Central memory CD4-positive, alpha-beta T cell (primary cell): ENCODE data around the gene LMF1.
A peak's percentile ranks its signal among the peaks of the same experiment; 100 is the strongest.

Experiments used
- DNase-seq: peaks from one replicate; pipeline ENCODE4 v3.0.0; 2022

Gene LMF1

DNA sequence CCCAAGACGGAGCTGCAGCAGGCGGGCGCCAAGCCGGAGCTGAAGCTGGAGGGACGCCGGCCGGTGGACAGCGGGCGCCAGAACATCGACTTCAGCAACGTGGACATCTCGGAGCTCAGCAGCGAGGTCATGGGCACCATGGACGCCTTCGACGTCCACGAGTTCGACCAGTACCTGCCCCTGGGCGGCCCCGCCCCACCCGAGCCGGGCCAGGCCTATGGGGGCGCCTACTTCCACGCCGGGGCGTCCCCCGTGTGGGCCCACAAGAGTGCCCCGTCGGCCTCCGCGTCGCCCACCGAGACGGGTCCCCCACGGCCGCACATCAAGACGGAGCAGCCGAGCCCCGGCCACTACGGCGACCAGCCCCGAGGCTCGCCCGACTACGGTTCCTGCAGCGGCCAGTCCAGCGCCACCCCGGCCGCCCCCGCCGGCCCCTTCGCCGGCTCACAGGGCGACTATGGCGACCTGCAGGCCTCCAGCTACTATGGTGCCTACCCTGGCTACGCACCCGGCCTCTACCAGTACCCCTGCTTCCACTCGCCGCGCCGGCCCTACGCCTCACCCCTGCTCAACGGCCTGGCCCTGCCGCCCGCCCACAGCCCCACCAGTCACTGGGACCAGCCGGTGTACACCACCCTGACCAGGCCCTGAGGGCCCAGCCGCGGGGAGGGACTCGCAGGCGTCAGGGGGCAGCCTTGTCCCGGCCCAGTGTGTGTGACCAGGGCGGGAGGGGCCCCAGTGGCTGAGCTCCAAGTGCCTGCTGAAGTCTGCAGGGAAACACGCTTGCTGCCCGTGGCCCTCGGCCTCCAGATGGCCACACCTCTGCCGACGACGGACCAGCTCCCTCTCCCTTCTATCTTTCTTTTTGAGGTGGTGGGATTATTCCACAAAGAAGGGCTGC, 14.2 kb upstream of the LMF1 start:
- no peak for DNase-seq

DNA sequence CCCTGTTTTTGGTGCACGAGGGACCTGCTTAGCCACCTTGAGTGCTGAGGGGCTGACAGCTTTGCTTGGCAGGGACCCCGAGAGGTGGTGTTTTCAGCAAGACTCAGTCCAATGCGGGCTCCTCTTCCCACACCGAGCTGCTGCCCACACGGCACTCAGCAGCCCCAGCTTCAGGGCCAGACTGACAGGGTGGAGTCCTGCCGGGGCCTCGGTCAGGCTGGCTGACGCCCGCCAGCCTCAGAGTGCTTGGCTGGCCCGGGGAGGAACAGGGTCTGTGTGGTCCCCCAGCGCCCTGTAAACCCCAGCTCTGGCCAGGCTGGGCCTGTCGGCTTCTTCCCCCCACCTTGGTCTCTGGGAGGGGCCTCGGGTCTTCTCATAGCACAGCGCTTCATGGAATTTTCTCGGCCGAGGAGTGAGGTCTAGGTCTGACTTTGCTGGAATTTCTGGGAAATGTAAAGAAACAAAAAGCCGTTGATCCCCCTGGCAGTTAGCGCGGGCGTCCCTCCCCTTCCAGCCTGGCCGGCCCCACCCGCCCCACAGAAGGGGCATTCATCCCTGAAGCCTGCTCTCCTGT, 13.4 kb upstream of the LMF1 start:
- no peak for DNase-seq

DNA sequence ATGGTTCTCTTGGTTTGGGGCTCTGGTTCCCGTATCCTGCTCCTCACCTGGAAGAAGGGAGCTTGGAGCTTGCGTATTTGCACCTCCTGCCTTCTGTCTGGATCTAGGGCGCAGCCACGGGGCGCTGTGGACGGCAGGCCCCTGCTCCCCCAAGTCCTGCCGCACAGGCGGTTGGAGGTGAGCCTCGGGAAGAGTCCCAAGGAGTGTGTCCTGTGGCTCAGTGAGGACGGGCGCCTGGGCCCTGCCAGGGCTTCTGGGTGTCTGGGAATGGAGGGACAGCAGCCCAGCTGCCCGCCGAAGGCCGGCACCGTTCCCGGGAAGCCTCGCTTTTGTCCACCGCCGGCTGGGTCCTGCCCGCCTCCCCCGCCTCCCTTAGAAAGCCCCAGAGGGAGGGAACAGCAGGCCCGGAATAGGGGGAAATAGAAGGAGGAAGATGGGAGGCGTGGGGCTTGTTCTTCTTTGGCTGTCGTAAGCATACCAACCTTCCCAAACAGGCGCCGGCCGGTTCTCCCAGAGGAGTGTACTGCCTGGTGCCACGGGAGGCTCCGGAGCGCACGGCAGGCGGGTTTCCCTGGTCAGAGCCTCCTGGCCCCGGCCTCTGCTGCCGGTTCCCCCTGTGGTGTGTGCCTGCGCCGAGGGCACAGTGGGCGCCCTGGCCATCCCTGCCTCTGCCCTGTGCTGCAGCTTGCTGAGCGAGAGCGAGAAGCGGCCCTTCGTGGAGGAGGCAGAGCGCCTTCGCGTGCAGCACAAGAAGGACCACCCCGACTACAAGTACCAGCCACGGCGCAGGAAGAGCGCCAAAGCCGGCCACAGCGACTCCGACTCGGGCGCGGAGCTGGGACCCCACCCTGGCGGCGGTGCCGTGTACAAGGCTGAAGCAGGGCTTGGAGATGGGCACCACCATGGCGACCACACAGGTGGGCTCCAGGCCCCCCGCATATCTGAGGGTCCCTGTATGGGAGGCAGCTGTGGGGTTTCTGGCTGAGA, 12.6 kb upstream of the LMF1 start:
- DNase-seq, result no peak

DNA sequence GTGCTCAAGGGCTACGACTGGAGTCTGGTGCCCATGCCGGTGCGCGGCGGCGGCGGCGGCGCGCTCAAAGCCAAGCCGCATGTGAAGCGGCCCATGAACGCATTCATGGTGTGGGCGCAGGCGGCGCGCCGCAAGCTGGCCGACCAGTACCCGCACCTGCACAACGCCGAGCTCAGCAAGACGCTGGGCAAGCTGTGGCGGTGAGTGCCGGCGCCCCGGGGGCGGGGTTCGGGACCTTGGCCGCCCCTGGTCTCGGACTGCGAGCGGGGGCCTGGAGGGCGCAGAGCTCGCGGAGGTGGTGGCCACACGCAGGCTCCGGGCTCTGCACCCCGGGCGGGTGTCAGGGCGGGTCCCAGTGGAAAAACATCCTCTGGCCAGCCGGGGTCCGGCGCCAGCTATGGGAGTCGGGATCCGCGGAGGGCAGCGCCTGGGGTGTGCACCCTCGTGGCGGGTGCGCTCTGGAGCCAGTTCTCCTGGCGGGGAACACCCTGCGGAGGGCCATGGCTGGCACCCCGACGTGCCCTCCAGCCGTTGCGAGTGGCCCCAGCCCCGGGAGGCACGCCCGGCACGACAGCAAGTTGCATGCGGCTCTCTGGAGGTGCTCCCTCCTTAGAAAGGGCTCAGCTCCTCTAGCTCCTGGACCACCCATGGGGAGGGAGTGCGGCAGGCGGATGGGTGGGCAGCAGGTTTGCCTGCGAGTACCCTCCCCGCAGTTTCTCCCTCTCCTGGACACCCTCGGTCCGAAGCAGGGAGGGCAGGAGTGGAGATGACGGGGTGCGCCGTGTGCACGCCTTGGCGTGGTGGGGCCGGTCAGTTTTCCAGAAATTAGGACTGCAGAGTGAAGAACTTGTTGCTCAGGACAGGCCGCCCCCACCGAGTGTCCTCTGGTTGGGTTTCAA, 11.6 kb upstream of the LMF1 start:
- peak; percentile 11 for DNase-seq

DNA sequence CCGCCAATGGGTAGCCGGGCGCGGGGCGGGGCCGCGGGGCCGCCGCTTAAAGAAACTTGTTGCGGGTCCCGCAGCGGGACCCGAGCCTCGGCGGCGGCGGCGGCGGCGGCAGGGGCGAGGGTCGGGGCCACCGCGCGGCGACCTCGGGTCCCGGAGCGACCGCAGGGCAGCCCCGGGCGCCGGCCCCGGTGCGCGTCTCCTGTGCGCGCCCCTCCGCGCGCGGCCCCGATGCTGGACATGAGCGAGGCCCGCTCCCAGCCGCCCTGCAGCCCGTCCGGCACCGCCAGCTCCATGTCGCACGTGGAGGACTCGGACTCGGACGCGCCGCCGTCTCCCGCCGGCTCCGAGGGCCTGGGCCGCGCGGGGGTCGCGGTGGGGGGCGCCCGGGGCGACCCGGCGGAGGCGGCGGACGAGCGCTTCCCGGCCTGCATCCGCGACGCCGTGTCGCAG, 10.9 kb upstream of the LMF1 start, which contains the start of gene SOX8:
Gene SOX8 (plus strand): TSS at position 76 of the 450 bp plus-strand sequence. CDS start 153 bp downstream, at position 229.
- no peak for DNase-seq

DNA sequence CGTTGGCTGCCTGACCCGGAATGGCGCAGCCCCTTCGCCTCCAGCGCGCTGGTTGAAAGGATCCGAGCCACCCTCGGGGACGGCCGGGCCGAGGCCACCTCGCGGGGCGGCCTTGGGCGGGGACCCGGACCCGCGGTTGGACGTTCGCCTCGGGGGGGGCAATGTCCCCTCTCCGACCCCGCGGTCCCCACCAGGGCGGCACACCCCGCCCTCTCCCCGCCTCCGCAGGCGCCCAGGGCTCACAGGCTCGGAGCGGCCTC, 9.7 kb upstream of the LMF1 start:
- DNase-seq, result no peak

DNA sequence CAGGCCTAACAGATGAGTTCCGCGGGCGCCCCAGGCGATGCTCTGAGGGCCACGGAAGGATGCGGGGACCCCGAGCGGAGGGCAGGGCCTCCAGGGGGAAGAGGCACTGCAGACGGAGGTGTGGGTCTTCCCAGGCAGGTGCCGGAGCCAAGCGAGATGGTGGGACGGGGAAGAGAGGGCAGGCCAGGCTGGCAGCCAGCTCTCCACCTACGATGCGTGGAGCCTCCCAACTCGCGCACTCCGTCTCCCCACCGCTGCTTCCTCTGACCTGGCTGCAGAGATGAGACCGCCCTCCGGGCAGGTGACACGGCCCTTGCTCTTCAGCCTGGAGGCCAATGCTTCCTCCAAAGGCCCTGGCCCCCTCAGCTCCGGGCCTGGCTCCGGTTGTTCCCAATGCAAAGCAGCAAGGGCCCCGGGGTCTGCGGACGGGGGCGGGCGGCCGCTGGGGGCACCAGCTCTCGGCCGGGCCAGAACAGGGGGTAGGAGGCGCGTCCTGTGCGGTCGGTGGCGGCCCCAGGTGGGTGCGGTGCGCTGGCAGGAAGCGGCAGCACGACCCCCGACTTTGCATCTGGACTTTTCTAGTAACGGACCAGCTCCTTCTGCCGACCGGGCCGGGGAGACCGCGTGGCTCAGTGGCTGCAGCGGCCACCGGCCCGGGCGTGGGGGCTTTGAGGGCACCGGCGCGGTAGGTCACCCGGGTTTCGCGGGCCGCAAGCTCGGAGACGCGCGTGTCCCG, 9.2 kb upstream of the LMF1 start:
- DNase-seq, result no peak

DNA sequence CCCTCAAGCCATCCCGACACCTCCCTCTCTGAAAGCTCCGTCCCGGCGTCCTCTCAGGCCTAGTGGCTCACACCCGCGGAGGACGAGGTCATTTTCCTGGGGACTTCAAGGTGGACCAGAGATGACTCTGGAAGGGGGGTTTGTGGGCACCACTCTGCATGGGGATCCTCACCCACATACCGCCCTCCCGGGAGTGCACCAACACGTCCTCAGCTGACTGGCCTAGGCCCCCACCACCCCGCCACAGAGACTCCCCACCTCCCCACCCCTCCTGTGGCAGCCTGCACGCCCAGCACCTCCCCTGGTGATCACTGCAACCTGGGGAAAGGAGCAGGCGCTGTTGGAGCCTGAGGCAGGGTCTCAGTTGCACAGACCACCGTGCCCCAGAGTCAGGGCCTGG, 8.4 kb upstream of the LMF1 start:
- no peak for DNase-seq

DNA sequence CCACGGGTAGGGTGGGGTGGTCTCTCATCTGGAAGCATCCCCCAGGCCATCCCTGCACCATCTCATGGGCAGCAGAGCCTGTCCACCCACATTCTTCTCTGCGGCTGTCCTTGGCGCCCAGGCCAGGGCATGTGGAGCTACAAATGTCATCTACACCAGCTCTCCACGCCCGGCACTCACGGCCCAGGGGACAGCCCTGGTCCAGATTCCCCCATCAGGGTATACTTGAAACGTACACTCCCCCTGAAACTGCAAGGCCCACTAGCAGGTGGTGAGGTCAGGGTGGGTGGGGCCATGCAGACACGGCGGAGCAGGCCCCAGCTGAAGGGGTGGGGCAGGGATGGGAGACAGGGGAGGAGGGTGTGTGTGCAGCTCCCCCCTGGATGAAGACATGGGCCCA, 7.6 kb upstream of the LMF1 start:
- DNase-seq, result no peak

DNA sequence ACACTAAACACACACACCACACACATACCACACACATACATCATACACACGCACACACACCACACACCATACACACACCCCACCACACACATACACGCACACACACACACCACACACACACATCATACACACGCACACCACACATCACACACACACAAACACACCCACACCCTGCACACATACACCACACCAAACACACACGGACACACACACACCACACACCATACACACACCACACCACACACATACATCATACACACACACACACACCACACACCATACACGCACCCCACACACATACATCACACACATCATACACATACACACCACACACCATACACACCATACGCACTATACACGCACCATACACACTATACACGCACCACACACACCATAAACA, 7.1 kb upstream of the LMF1 start:
- DNase-seq, result no peak

DNA sequence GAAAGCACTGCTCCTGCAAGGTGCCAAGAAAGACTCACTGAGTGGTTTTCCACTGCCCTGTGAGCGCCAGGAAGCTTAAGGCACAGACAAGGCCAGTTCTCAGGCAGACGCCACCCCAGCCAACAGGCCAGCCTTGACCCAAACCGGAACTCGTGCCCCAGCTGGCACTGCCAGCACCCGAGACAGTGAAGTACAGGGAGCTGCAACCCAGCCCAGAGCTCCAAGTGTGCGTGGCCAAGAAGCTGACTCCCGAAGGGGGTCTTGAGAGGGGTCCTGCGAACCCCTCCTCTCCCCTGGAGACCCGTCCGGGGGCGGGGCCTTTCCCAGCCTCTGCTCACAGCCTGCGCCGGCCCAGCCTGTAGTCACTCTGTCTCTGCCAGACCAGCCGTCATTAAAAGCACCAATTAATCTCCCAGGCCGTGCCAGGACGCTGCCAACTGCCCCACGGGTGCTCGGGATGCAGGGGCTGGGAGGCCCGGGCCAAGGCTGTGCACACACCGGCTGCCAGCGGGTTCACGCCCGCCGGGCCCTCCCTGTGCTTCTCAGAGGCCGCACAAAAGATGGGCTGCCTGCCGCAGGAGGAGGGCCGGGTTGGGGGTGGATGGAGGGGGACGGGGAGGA, 6.4 kb upstream of the LMF1 start:
- no peak for DNase-seq

DNA sequence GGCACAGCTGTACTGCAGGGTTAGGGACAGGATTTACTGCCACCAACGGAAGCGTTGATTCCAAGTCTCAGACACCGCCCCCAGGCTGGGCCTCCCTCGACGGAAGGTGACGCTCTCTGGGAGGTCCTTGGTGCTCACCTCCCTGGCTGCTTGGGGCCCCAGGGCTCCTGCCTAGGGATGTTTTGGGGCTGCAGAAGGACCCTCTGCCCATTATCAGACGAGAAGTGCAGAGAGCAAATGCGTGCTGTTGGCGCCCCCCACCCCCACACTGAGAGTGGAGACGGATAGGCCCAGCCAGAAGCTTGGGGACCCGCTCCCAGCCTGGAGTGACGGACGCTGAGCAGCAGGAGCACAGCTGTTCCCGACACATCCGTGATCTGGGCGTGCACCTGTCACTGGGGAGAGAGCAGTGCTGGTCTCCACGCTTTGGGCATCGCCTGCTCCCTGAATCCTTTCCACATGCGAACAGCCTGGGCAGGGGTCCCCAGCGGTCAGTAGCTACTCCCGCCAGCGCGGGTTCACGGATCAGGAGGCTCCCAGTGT, 5.7 kb upstream of the LMF1 start:
- no peak for DNase-seq

DNA sequence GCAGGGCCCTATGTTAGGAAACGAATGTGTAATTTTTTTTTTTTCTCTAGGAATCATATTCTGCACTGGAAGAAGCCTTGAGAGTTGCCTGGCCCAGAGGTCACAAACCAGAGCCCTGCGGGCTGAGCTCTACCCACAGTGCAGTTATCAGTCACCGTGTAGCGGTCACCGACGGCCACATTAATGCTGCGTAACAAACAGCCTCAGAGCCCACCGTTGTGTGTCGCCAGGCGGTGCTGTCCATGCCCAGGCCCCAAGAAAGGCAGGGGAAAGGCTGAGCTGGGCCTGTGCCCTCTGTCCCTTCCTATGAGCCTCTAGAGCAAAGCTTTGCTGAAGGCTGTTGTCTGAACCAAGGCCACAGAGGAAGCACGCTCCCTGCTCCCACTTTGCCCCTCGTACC, 4.5 kb upstream of the LMF1 start:
- DNase-seq, result no peak

DNA sequence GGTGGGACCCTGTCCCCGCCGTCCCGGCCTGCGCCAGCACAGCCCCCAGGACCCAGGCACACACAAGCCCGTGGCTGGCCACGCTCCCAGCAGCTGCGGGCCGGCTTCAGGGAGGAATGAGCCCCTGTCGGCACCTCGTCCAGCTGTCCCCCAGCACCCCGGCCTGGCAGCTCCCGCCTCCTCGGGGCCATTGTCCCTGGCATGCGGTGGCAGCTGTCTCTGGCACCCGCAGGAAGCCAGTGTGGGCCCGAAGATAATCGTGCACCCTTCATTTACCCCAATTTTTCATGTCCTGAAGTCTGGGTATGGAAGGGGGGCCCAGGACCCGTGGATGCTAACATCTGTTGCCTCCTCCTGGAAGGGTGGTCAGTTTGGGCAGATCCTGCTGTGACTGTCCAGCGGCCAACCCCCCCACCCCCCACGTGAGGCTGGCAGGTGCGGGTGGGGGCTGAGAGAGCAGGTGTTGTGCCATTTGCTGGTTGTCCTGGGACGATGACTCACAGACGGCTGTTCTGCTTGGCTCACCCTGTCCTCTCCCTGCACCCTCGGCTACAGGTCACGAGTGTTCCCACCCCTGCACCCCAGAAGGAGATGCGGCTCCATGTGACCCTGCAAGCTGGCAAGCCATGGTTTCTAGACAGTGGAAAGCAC, 4.0 kb upstream of the LMF1 start:
- DNase-seq, result no peak

DNA sequence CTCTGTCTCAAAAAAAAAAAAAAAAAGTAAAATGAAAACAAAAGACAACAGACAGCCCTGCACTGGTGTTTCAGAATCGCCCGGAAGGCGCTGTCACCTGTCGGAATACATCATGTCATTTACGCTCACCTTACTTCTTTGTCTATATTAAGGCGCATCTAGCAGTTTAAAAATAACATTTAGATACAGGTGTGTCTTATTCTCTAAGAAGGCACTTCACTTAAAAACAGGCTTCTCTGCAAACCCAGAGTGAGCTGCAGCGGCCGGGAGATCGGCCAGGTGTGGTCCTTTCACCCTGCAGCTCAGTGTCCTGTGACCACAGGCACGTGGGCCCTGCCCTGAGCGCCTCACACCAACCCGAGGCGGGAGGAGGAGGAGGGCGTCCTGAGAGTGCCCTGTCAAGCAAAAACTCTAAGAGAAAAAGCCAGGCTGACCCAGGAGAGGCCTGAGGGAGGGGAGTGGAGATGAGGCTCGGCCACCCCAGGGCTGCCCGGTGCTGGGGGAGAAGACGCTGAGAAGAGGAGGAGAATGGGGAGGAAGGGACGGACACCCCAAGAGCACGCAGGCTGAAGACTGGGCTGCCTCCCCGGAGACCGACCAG, 3.3 kb upstream of the LMF1 start:
- no peak for DNase-seq

DNA sequence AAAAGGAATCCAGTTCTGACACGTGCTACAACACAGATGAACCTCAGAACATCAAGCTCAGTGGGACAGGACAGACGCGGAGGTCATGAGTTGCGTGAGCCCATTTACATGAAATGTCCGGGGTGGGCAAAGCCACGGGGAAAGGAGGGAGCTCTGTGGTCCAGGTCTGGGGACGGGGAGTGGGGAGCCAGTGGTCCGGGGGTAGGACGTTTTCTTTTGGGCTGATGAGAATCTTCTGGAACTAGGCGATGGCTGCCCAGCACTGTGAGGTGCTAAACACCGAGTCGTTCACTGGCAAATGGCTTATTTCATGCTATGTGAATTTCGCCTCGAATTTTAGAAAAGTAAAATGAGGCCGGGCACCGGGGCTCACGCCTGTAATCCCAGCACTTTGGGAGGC, 2.6 kb upstream of the LMF1 start:
- no peak for DNase-seq

DNA sequence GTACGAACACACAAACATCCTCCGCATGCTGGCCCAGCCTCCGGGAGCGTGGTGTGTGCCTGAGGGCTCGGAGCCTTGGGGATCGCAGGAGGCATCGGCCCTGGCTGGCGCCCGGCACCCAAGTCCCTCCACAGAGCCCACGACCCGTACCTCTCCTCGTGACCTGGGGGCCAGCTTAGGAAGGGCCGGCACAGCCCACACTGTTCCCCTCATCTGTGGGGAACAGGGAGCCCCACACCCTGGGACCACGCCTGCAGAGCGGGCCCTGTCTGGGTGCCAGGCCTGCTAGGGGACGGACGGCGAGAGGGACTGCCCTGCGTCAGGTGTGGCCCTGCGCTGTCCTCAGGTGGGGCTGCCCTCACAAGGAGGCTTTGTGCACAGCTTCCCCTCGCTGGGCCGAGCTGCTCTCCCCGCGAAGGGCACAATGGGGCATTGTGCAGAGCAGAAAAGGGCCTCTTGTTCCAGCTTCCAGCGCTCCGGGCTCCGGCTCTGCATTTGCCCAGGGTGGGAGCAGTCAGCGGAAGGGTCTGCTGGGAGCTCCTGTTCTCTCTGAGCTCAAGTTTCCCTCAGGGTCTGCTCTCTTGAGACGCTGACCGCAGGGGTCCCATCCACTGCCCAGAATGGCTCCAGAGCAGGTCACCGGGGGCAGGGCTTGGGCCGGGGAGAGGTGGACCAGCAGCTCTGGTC, 1.7 kb upstream of the LMF1 start:
- DNase-seq, result no peak

DNA sequence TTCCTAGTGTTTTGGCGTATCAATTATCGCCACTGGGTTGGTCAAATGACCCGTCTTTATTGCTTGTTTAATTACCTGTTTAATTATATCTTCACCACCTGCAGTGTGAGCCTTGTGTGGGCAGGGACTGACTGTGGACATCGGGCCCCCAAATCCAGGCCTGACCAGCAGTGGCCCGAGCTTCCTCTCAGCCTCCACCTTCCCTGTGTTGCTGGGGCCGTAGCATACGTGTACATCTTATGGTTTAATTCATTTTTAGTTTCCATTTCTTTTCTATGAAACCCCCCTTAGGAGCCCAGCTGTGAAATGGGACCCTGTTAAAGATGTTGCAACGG, 1.2 kb upstream of the LMF1 start:
- DNase-seq, result no peak

DNA sequence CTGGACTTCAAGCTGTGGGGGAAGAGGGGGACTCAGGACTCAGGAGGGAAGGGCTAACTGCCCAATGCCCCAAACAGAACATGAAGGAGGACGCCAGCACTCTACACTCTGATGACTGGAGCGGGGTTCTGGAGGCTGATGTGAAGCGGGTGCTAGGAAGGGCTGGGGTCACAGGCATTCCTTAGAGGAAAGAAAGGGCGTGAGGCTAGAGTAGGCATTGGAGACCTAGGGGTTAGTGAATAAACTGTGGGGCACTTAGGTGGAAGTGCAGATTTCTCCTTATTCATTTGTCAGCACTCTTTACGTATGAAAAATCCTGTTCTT, 760 bp upstream of the LMF1 start:
- DNase-seq, result no peak

DNA sequence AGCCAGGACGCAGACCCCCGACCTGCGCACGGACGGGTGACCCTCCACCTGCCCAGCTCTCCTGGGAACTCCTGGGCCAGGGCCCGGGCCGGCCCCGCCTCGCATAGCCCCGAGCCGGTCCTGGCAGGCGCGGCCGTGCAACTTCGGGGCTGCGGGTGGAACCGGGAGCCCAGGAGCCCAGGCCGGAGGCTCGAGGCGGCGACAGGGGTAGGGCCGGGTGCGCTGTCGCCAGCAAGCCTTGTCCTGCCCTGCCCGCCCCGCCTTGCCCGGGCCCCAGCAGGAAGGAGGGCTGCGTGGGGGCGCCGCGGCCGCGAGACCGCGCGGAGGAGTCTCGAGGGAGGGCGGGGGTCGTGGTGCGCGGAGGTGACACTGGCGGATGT, 408 bp downstream of the LMF1 start:
- no peak for DNase-seq
